ENCODE results near the gene EPHB1.

Gene EPHB1

DNA sequence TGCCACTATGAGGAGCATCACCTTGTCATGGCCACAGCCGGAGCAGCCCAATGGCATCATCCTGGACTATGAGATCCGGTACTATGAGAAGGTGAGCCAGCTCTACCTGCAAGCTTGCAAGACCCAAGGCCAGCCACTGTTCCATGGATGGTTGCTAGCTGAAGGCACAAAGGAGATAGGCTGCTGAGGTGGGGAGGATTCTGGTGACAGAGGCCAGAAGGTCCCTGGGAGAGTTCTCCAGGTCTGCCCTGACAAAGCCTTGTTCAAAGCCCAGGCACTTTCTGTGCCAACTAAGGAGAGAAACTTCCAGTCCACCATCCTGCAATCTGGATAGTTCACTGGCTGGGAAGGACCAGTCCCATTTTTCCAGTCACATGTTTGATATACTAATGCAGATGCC is 359.1 kb downstream of the EPHB1 start:
- DNase-seq = no peak

DNA sequence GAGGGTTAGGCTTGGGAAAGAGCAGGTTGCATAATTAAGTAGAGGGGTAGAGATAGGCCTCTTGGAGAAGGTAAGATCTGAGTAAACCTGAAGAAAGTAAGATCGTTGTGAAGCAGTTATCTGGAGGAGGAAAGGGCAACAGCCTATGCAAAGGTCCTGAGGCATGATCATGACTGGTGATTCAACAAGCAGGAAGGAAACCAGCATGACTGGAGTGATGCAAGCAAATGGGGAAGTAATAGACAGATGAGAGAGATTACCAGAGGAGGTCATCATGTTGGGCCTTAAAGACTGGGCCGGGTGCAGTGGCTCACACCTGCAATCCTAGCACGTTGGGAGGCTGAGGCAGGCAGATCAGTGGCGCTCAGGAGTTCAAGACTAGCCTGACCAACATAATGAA is 360.2 kb downstream of the EPHB1 start:
- no peak for DNase-seq

DNA sequence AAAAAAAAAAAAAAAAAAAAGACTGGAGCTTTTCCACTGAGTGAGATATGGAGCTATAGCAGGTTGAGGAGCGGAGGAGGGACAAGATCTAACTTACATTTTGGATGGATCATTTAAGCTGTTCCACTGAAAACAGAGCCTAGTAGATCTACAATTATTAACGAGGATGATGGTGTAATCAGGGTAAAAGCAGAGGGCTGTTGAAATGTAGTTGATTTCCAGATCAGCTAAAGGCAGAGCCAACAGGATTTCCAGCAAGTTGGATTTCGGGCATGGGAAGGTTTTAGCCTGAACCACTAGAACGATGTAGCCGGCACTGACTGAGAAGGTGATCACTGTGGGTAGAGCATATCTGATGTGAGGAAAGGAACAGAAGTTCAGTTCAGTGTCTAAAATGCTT is 360.7 kb downstream of the EPHB1 start:
- no peak for DNase-seq

DNA sequence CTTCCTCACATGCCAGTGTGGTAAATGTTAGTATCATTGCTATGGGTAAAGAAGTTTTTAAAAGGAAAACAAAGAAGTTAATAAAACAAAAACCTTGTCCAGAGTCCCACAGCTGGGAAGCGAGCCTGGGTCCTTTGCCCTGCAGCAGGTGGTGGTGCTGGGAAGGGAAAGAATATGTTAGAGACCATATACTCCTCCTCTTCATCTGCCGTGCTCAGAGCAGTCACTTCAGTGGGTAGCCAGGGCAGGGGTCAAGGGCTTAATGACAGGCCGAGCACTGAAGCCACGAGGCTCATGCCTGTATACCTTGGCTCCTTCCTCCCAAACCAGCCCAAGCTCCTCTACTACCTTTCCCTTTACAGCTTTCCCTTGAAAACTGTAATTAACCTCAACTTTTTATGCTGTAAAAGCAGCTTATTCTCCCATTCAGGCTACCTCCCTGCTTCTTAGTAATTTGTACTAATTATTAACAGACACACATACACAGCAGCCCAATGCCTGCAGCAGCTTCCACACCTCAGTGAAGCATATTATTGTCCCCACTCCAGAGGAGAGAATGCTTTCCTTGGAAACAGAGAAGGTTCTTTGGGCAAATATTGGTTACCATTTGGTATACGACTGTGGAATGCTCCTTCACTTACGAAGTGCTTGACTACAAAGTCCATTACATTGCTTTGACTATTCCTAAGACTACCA is 362.1 kb downstream of the EPHB1 start:
- DNase-seq = no peak

DNA sequence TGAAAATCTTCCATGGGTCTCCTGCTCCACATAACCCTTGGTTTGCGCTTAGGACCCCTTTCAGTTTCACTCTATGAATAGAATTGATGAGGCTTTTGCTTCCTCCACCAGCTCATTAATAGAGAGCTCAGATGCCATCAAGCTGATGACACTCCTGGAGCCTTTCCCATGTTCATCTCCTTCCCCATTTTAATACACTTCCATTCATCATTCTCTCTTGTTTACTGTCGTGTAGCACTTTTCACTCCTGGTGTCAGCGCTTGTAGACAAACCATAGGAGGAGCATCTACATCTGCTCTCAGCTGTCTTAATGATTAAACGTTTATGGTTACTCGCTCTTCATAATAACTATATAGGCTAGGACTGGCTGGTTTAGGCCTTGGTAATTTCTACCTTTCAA is 363.5 kb downstream of the EPHB1 start:
- DNase-seq = no peak

DNA sequence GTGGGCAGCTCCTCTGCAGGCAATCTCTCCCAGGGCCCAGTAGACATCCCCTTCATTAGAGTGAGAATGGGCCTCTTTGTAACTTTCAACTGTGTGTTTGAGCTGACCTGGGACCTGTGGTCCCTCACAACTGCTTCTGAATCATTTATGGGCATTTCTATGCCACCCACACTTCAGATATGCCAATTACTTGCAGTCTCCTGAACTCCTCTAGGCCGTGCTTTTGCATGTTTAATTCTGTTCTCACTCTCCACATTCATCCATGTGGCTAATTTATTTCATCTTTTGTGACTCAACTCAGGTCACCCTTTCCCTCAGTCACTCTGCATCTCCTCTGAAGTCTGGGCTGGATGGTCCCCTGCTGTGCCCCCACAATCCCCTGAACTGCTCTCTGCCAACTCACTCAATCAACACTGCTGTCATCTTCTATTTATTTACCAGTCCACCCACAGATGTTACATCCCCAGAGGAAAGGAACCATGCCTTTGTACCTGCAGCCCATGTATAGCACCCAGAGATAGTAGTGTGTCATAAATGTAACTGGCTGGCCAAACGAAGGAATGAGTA is 364.7 kb downstream of the EPHB1 start:
- no peak for DNase-seq

DNA sequence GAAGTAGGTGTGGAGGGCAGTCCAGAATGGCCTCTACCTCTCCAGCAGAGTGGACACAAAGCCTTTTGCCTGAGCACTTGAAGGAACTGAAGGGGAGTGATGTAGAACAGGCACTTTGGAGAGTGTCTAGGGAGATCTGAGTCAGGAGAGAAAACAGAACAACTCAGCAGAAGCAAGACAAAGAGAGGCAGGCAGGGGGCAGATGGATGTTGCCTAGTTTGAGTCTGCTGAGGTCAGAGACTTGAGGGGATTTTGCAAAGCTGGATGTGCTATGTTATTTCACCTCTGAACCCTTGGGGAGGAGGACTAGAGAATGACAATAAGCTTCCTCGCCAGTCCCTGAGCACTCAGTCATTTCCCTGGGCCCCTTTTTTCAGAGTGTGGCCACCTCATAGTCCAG is 366.4 kb downstream of the EPHB1 start:
- no peak for DNase-seq

DNA sequence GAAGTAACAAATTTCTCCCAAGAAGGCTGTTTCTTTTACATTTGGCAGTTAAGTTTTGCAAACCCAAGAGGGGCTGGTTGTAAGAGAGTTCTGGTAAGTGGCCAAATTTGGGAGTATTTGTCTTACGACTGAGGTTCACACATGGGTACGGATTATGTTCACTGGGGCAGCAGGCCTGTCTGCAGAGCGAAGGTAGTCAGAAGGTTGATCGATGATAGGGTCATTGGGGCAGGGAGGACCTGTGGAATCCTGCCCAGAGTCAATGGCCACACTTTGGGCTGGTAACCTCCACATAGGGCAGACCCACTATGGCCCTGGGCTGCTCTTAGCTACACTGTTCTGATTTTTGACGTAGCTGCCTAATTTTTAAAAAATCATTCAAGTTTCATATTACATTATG is 368.6 kb downstream of the EPHB1 start:
- DNase-seq = no peak

DNA sequence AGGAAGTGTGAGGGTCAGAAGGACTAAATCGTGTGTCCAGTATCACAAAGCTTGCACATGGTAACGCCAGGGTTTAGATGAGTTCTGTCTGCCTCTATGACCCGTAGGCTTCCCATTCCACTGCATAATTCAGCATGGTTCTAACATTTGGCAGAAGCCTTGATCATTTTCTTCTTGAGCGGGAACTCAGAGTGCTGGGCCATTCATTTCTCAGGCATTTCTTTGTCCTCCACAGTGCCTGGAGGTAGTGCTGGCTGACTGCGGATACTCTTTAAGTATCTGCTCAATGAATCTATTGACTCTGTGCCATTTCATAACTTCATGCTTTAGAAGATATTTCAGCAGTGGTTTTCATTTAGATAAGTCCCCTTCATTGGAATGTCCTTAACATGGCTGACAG is 370.2 kb downstream of the EPHB1 start:
- DNase-seq = no peak

DNA sequence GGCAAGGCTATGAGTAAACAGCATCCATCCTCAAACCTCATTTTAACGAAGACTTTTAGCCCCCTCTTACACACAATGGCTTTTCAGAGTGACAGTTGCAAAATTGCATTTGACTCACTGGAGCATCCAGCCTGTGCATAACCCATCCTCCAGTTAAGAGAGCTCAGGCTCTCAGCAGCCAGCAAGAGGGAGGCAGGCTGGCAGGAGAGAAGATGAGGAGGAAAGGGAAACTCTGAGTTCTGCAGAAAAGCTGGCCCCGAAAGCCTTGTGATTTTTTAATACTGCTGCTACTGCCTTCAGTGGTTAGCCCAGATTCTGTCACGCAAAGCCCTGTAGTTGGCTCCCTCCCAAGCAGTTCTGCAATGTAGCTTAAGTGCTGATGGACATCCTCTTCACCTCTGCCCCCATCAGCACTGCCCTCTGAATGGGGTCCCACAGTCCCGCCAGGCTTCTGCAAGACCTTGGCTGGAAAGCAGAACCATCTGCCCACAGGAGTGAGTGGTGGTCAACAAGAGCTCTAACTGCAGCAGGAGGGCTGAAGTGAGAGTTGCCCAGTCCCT is 371.3 kb downstream of the EPHB1 start:
- DNase-seq = peak in 6 of 56 donors; percentile 6 to 34 (median 16)

DNA sequence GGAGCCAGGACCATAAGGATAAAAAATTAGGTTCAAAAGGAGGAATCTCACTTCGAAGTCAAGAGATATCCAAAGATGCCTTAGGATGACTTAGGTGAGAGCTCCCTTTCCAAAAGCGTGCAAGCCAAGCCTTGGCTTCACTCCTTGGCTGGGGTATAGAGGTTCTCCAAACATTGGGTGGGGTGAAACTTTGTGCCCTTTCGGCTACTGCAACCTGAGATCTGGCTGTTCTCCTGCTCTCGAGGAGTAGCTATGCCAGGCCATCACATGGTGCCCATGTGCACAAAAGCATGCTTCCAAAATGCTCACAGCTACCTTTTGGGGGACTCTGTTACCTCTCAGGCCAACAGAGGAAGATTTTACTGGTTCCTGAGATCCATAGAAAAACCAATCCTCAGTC is 373.8 kb downstream of the EPHB1 start:
- DNase-seq = no peak

DNA sequence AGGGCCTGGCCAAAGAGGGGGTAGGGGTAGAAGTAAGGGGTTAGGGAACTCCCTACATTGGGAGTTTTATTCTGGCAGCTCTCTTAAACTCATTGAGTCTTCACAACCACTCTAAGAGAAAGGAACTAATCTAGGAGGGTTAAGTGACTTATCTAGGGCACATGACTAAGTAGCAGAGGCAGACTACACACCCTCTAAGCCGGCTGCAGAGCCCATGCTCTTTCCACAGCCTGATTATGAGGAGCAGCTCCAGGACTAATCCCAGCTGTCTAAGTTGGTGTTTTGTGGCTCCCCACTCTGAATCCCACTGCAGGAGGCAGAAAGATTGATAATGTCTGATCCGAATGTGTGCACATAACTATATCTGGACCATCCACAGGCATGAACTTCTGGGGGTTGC is 374.6 kb downstream of the EPHB1 start:
- no peak for DNase-seq

DNA sequence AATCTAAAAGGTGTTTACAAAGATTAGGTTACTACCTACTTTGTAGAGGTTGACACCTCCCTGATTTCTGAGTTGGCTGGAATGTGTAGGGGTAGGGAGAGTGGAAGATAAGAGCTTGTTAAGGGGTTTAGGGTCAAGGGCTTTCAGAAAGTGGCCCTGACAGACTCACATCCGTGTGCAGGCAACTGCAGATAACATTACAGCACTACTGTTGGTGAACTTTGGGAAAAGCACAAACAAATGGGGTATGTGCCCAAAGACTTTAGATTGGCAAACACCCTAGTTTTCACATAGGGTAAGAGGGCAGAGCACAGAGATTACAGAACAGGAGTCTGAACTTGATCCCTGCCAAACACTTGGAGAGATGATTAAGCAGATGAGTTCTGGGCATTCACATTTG is 375.7 kb downstream of the EPHB1 start:
- no peak for DNase-seq

DNA sequence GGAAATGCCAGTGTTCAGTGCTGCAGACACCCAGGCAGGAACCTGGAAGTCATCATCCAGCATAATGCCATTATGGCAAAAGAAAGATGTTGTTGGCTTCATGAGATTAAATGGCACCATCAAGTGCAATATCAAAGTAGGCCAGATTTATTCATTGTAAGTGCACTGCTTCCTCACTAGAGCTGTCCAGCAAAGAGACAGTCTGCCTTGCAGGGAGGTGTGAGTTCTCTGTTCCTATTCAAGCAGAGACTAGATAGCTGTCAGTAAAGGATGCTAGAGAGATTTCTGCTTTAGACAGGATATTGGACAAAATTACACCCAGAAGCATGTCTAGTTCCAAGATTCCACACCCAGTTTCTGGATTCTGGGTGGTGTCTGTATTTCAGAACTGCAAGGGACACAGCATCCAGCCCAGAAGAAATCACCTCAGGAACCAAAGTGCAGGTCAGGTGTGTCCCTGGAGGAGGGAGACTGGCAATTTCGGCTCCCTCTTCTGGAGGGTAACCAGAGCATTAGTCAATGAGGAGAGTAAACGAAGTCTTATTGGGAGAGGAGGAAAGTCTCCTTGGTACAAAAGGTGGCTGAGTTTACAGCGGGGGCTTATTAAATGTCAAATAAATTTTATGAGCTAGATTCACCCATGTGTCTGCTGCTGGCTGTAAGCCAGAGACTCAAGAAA is 377.3 kb downstream of the EPHB1 start:
- no peak for DNase-seq

DNA sequence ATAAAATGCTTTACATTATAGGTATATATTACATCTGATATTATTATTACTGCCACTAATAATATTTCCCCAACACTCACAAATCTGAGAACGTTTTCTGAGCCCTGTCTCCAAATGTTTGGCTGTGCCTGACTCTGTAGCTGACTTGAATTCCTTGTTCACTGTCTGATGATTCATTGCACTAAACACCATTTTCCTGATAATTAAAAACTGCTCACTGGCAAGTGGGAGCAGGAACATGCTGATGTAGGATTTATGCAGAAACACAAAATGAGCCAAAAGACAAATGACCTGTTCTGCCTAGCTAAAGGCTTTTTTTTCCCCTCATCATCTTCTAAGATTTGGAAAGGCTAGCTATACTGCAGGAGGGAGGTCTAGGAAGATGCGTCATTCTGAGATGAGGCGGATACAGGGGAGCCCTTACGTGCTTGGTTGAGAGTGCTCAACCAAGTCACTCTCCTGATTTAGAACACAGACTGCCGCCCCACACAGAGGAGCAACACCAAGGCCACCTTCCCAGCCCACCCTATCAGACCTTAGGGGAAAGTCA is 380.7 kb downstream of the EPHB1 start:
- peak in 3 of 56 donors; percentile 8 to 39 (median 22) for DNase-seq

DNA sequence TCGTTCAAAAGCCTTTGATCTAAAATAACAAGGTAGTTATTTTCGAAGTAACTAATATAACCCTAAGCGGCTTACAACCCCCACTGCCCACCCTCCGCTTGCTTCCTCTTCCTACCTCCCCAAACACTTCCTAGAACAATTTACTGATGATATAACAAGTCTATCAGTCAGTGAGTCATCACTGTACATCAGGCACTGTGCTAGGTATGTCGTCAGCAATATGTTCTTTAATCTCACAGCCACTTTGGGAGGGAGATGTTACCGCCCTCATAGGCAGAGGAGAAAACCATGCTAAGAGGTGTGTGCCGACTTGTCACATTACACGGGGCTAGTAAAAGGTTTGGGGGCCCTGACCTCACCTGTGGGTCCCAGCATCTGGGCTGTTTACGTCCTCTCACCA is 381.8 kb downstream of the EPHB1 start:
- no peak for DNase-seq

DNA sequence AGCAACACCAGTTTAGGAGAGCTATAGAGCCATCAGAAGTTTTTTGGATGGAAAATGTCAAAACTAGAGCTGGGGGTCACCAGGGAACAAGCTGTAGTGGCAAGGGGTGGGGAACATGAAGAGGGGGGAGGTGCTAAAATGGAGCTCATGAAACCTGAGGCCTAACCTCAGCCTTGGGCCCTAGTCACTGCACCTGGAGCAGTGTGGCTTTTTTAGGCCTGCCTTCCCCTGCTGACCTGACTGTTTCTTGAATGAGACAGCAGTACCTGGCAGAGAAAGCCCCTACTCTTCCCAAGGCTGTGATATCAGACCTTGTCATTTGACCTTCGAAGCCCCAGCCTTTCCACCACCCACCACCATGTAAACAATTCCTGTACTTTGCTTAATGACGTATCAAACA is 383.5 kb downstream of the EPHB1 start:
- DNase-seq = no peak

DNA sequence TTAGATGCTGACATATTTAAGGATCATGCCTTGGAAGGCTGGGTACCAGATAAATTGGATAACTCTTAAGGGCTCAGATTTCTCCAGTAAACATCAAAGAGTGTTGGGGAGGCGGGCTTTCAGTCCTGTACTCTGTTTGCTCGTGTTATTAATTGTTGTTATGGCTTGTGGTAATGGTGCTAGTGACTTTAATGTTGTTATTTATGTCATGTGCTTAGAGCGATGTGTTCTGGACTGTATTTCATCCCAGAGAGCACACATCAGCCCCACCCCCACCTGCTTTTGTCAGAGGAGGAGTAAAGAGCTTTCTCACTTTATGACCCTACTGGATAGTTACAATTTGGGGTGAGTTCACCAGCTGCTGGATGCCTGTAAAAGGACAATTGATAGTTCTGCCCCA is 386.3 kb downstream of the EPHB1 start:
- no peak for DNase-seq

DNA sequence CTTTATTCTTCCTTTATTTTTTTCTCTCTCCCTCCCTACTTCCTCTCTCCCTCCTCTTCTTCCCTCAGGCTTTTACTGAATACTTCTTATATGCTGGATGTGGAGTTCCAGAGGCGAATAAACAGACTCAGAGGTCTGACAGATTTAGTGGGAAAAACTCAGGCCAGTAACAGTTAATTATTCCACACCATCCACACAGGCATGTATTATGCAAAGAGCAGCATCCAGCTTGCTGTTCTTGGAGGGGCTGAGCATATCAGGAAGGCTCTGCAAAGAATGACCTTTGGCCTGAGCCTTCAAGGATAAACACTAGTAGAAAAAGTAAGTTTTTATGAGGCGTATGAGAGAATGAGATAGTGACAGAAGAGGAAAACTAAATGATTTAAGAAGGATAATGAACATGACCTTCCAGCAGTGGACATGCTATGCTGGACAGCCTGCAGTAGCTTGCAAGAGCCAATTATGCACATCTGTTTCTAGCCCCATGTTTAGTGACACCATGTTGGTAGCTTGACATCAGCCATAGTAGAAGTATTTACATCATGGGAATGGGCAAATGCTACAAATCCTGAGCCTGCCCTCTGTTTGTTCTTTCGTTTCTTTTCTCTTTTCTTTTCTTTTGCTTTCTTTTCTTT is 387.4 kb downstream of the EPHB1 start:
- DNase-seq = no peak

DNA sequence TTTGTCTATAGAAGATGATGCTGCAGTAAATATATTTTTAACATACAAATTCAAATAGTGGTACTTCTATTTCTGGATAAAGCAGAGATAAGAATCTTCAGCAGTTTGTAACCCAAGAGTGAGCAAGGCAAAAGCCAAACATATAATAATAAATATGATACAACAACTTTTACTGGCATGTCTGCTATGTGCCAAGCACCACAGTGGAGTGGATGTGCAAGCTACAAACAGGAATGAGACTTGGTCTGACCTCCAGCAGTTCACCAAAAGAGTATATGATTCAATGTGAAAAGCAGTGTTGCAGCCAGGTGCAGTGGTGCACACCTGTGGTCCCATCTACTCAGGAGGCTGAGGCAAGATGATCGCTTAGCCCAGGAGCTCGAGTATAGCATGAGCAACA is 395.6 kb downstream of the EPHB1 start:
- no peak for DNase-seq

DNA sequence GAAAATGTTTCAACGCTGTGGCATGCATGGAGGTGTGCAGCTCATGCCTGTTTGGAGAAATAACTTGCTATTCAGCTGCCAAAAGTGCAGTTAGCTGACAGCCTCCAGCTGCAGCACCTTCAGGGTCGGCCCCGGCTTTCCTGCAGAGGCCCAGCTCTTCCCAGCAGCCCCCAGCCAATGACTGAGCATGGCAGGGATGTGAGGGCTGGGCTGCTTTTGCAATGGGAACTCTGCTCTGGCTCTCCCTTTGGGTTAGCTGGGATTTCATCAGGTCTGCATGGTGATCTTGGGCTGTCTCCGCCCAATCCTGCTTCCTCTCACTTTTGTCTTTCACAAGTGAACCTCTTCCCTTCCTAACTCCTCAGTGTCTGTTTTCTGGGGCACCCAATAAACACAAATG is 396.6 kb downstream of the EPHB1 start:
- no peak for DNase-seq

DNA sequence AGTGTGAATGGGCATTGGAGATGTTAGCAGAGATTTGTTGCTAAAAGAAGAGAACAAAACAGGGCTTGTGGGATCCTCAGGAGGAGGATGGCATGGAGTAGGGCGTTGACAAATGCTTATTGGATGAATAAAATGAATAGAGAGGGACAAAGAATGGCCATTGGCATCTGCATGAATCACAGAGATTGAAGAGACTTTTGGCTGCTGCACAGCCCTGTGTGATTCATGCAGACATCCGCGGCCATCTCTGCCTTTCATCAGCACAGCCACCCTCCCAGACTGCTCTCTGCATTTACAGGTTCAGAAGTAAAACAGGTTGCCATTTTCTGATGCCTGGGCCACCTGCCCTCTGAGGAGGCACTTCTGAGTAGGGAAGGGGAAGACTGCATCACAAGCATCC is 397.9 kb downstream of the EPHB1 start:
- peak in 17 of 56 donors; percentile 4 to 50 (median 17) for DNase-seq
